Activated CD4-positive, alpha-beta T cell treated with anti-CD3 and anti-CD28 coated beads for 24 hours (primary cell): ENCODE data around the gene RBM11.

Experiments
- DNase-seq, 2 donors: peaks; one replicate each; pipeline ENCODE4 v3.0.0-alpha.2; 2020; ENCODE audit warnings: low read depth in 2 of 2

Gene RBM11

GRCh38 chr21:14271053-14271452 lies 55.1 kb downstream of the RBM11 start:
- DNase-seq: no peak

GRCh38 chr21:14271641-14272040 lies 55.7 kb downstream of the RBM11 start:
- DNase-seq: no peak

GRCh38 chr21:14273736-14274538 lies 58.0 kb downstream of the RBM11 start:
- DNase-seq: no peak

- DNase-seq: no peak
These were observed 59.8 kb downstream of the RBM11 start for GRCh38 chr21:14275702-14276205.
